GM10248 (cell line): Measurements from ENCODE around the gene LCN10.

ENCODE experiments used
- CTCF ChIA-PET: fragments of 300-600 bp; sonication (Branson Sonifier 250); formaldehyde crosslinking; extraction: SDS; loops from one replicate; lab custom pipeline; 2021; ENCODE audit warnings: antibody characterized with exemption; lab: Yijun Ruan, JAX
- POLR2A ChIA-PET: fragments of 350-650 bp; sonication (Branson Sonifier 250); formaldehyde crosslinking; extraction: SDS; loops from one replicate; lab custom pipeline; 2020; ENCODE audit warnings: antibody characterized with exemption; lab: Yijun Ruan, JAX
- DNase-seq: peaks from one replicate; pipeline ENCODE4 v3.0.0; 2012; ENCODE audit errors: extremely low spot score
- TF ChIP-seq, protein P1 (sequence below): IDR thresholded peaks from 2 replicates; pipeline ENCODE4 v1.5.1; 2012; ENCODE audit warnings: mild to moderate bottlenecking, low read depth; ENCODE audit errors: extremely low read depth, missing control alignments, control extremely low read depth

Gene LCN10

DNA sequence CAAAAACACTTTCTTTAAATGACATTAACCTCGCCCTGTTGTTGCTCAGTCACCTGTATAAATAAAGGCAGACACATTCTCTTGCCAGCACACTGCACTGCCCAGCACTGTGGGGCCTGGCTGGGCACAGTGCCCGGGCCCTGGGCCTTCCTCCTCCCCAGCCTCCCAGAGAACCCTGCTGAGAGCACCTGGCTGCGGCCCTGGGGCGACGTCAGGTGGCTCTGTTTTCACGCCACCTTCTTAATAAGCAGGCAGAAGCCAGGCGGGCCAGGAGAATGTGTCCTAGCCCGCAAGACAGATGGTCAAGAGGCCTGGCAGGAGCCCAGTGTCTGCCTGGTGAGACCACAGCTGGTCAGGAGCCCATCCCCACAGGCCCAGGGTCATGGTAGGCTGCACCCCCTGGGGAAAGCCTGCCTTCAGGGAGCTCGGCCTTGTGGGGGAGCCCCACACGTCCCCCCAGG lies 47.3 kb downstream of the LCN10 start:
- no peak for DNase-seq
- ChIA-PET CTCF (interaction anchor here (1.1 to 5.3 kb wide), 4 partner anchors 13 to 210 kb away, joined by 3 to 20 read pairs (median 3); no protein-coding TSS in a partner anchor), POLR2A (no interaction called here)
- TF ChIP-seq, protein P1, sequence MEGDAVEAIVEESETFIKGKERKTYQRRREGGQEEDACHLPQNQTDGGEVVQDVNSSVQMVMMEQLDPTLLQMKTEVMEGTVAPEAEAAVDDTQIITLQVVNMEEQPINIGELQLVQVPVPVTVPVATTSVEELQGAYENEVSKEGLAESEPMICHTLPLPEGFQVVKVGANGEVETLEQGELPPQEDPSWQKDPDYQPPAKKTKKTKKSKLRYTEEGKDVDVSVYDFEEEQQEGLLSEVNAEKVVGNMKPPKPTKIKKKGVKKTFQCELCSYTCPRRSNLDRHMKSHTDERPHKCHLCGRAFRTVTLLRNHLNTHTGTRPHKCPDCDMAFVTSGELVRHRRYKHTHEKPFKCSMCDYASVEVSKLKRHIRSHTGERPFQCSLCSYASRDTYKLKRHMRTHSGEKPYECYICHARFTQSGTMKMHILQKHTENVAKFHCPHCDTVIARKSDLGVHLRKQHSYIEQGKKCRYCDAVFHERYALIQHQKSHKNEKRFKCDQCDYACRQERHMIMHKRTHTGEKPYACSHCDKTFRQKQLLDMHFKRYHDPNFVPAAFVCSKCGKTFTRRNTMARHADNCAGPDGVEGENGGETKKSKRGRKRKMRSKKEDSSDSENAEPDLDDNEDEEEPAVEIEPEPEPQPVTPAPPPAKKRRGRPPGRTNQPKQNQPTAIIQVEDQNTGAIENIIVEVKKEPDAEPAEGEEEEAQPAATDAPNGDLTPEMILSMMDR = no peak

DNA sequence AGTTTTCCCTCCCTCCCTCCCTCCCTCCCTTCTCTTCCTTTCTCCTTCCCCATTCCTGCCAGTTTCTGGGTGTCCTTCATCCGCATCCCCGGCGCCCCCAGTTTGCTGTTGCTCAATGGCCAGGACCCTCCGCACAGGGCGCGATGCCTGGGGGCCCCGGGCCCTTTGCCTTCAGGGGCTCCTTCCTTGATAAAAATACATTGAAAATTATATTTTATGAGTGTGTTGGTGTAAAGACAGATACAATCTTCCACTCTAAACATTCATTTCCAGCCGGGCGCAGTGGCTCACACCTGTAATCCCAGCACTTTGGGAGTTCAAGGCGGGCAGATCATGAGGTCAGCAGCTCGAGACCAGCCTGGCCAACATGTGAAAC lies 47.9 kb downstream of the LCN10 start:
- CTCF ChIA-PET = interaction anchor here (1.1 to 5.3 kb wide), 4 partner anchors 13 to 209 kb away, joined by 3 to 20 read pairs (median 3); no protein-coding TSS in a partner anchor

DNA sequence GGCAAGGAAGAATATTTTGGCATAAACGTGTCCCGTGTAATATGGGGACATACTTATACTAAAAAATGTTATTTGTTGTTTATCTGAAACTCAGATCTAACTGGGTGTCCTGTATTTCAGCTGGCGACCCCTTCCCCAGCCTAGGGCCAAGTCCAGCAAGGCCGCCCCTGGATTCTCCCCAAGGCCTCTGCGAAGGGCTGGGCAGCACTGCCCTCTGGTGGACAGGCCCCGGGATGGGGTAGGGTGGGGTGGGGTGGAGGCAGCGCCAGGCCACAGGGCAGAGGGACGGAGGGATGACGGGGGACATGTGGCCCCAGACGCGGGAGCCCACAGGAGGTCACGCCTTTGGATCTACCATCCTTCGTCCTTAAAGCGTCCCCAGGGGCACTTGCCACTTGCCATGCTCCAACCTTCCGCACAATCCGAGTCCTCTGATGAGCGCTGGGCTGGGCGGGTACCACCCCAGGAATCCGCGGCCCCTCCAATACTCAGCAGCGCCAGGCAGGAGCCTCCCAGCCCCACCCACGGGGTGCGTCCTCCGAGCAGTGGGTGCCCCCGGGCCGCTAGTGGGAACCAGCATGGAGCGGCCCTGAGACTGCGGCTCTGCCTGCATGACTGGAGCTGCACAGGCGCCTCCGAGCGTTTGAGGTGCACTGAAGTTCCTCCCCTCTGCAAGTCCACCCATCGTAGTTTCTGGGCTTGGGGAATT lies 48.4 kb downstream of the LCN10 start:
- peak; percentile 75 for DNase-seq

More for the DNA sequence above, 47.9 kb downstream of the LCN10 start:
- TF ChIP-seq, protein P1 = no peak
- POLR2A ChIA-PET = no interaction called here
- DNase-seq = no peak

DNA sequence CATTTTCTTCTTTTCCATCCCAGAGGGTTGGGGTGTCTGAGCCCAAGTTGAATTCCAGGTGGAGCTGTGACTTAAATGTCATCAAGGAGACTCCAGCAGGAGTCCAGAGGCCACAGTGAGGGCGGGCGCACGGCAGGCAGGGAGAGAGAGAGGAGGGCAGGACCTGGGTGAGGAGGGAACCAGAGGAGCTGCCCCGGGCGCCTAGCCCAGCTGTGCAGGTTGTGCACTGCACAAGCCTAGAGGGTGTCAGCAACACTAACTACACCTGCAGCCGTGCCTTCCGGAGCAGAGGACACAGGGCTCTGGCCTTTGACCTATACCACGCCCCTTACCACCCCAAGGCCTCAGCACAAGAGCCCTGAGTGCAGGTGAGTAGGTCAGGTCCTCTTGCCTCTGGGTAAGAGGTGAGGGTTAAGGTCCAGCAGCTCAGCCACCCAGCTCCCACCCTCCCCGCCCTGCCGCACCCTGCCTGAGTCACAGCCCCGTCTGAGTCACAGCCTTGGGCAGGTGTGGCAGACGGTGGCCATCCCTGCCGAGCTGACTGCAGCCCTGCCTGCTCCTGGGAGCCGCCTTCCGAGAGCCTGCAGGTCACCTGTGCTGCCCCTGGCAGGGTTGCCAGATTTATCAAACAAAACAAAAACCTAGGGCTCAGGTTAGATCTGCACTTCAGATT lies 49.1 kb downstream of the LCN10 start:
- ChIA-PET CTCF (interaction anchor here (0.7 to 5.3 kb wide), 2 partner anchors 21 to 63 kb away, joined by 3 to 20 read pairs; no protein-coding TSS in a partner anchor), POLR2A (no interaction called here)
- TF ChIP-seq, protein P1 = no peak
- no peak for DNase-seq

More for the DNA sequence above, 48.4 kb downstream of the LCN10 start:
- ChIA-PET CTCF (interaction anchor here (0.7 to 5.3 kb wide), 4 partner anchors 12 to 64 kb away, joined by 3 to 20 read pairs (median 3); no protein-coding TSS in a partner anchor), POLR2A (no interaction called here)
- TF ChIP-seq, protein P1 = peak; percentile 63

DNA sequence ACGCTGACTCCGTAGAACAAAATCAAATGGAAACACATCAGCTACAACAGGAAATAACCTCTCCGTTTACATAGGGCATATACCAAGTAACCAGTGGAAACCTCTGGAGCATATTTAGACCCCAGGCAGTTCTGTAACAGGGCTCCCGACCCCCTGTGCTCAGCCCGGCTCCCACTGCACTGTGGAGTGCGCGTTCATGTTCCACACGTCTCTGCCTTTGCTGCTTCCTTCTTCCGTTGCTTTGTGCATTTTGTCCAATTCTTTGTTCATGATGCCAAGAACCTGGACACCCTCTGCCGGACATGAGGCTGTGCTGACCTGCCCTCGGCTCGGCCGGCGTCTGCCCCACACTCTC lies 49.6 kb downstream of the LCN10 start:
- TF ChIP-seq, protein P1 = no peak
- DNase-seq = no peak
- POLR2A ChIA-PET = no interaction called here
- CTCF ChIA-PET = no interaction called here
